GM21526 (cell line): ENCODE results near the gene IGHMBP2.
"Not testable (repeated sequence)": the region's sequence is repeated elsewhere in the genome, so short reads cannot be mapped to it uniquely, and the experiment has no call there.

Experiments used
- ATAC-seq: cut with Tn5 transposase; IDR thresholded peaks from one replicate; pipeline ENCODE4 v1.9.1; 2021; ENCODE audit warnings: moderate library complexity; ENCODE audit not compliant: unreplicated experiment, low FRiP score

Gene IGHMBP2

DNA sequence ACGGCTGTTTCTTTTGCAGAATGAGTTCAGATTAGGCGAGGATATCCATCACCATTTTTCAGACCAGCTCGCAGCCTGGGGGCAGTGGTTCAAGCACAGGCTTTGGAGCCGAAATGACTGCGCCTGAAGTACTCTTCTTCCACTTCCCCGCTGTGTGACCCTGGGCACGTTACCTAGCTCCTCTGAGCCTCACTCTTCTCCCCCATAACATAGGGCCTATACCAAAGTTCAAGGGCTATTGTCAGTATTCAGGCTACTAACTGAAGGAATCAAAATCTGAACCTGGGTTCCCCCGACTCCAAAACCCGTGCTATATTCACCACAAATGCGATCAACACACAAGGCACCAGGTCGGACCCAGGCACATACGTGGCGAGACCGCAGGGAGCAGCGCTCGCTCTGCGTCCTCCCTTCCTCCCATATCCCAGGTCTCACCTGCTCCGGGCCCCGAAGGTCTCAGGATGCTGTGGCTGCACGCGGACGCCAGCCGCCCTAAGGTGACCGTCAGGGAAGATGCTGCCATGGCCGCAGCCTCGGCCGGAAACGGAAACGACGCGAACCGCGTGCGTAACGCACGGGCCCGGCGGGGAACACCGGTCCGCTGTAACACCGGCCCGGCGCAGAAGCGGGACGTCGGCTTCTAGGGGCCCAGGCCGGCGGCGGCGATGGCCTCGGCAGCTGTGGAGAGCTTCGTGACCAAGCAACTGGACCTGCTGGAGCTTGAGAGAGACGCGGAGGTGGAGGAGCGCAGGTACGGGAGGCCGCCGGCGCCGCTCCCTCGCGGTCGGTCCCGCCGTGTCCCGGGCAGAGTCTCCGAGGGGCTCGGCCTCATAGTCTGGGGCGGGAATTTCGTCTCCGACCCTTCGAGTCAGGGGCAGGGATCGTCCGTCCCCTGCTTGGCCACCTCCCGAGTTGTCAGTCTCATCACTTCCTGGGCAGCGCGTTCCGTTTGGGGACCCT is at the start of gene IGHMBP2, which contains the start of gene MRPL21:
Gene IGHMBP2, plus strand, starts transcription at position 604 of the 960 bp plus-strand sequence. Its CDS starts 62 bp downstream, at position 666.
Gene MRPL21, minus strand, starts transcription at position 545 of the 960 bp plus-strand sequence. Its CDS starts 22 bp downstream, at position 523.
- ATAC-seq, result peak; percentile 78

DNA sequence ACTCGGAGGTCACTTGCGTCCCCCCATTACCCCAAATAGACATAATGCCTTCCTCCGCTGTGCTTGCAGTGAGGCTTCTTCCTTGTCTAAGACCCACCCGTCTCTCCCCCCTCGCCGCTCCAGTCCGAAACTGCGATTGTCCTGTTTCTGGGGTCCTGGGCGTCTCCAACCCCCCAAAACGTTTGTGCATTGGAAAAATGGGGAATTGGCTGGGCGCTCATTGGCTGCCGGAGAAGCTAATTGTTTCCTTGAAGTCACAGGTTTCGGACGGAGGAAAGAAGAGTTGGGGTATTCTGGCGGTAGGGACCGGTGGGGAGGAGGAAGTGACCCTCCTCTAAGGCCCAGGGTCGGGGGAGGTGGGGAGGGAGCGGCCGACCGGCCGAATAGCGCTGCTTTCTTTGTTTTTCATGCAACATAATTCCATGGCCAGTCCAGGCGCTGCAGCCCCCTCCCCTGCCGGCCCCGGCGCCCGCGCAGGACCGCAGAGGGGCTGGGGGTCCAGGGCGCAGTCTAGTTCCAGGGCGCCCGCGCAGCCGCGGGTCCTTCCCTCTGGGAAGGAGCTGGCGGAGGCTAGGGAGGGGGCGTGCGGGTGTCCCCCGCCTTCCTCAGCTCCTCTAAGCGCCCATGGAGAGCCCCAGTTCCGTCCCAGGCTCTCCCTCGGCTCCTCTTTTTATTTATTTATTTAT is 49.3 kb upstream of the IGHMBP2 start:
- no peak for ATAC-seq

DNA sequence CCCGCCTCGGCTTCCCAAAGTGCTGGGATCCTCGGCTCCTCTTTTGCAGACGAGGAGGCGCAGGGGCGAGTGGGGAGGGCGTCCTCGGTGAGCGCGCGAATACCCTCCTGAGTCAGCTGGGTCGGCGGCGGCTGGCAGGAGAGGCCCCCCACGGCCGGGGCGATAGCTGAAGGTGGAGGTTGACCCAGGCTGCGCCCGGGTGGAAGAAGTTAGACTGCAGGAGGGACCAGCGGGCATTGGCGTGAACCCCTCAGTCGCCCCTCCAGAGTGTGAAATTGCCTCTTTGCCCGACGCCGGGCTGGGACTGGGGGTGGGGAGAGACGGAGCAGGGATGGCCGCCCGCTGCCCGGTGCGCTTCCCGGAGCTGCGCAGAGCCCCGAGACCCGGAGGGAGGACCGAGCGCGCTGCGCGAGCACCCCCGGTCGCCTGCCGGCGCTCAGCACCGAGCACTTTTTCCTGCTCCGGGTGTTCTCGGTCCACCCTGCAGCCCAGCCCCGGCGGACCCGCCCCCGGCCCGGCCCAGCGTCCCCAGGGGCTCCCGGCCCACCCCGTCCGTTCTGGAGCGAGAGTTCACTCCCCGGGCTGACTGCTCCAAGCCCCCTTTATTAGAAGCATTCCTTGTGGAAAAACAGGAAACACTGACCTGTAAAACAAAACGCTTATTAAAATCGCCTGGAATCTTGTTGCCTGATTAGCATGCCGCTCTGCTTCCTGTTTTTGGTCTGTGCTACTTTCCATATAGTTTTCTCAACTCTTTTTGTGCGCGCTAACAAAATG is 48.3 kb upstream of the IGHMBP2 start:
- no peak for ATAC-seq

DNA sequence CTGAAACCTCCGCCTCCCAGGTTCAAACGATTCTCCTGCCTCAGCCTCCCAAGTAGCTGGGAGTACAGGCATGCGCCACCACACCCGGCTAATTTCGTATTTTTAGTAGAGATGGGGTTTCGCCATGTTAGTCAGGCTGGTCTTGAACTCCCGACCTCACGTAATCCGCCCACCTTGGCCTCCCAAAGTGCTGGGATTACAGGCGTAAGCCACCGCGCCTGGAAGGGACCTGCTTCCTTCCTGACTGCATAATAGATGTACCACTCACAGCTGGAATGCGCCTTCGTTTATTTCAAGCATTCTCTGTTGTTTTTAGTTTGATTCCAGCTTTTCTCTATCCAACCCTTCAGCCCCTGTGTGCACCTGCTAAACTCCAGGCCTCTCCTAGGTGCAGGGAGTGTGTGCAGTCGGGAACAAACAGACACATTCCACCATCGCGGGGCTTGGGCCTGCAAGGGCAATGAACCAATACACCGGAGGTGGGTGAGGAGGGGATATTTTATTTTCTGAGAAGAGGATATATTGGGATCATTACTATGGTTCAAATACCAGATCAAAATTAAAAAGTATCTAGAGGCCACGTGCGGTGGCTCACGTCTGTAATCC is 47.2 kb upstream of the IGHMBP2 start:
- ATAC-seq, result not testable (repeated sequence)

DNA sequence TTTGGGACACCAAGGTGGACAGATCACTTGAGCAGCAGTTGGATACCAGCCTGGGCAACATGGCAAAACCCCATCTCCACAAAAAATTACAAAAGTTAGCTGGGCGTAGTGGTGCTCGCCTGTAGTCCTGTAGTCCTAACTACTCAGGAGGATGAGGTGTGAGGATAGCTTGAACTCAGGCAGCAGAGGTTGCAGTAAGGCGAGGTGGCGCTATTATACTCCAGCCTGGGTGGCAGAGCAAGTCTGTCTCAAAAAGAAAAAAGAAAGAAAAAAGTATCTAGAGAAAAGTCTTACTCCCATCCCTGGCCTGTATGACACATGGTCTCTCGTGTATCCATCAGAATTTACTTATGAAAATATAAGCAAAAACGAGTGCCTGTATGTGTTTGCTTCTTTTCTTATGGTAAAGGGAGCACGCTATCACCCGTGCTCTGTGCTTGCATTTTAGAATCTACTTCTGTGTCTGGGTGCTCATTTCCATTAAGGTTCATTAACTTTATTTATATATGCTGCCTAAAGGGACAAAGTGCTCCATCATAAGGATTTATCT is 46.6 kb upstream of the IGHMBP2 start:
- ATAC-seq, result no peak

DNA sequence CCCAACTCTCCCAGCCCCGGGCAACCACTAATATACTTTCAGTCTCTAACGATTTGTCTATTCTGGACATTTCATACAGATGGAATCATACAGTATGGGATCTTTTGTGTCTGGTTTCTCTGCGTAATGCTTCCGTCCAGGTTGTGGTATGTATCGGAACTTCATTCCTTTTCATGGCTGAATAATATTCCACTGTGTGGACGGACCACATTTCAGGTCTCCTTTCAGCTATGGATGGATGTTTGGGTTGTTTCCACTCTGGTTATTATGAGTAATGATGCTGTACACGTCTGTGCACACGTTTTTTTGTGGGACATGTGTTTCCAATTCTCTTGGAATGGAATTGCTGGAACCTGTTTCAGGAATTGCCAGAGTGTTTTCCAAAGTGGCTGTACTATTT is 44.6 kb upstream of the IGHMBP2 start:
- no peak for ATAC-seq

DNA sequence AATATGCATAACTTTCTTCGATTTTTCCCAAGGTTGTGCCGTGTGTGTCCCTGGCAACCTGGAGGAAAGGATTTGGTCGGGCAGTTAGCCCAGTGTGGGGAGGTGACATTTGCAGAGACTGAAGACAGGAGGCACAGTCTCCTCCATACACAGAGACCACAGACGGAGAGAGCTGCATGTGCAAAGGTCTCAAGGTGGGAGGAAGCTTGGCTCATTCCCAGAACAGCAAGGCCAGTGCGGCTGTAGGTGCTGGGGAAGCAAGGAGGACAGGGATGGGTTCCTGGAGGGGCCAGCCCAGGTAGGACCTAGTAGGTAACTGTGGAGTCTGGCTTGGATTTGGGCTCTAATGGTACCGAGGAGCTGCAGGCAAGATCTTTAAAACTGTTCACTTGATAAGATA is 41.3 kb upstream of the IGHMBP2 start:
- ATAC-seq, result no peak

DNA sequence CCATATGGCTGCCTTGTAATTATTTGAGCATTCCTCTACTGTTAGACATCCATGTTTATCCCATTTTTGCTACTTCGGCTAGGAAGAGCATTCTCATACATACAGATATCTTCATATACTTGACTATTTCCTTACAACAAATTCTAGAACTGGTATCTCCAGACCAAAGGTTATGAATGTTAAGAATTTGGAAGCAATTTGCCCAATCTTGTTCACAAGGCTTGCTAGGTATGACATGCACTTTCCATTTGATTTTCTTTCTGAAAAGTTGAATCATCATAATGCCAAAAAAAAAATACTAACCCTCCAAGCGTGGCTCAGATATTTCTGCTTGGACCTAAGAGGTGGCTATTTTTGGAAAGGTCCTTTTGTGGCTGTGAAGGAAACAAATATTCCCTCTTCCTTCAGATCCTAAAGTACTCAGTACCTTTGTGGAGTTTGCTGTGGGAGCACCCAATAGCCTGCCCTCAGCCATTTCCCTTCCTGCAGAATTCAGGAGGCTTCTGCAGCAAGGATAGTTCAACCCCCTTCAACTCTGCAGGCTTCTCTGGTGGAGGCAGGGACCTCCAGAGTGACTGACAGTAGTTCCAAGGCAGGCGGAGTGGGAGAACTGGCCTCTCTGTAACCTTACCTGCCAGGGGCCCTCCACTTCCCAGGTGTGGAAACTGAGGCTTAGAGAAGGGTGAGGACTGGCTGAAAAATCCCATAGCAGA is 40.0 kb upstream of the IGHMBP2 start:
- no peak for ATAC-seq

DNA sequence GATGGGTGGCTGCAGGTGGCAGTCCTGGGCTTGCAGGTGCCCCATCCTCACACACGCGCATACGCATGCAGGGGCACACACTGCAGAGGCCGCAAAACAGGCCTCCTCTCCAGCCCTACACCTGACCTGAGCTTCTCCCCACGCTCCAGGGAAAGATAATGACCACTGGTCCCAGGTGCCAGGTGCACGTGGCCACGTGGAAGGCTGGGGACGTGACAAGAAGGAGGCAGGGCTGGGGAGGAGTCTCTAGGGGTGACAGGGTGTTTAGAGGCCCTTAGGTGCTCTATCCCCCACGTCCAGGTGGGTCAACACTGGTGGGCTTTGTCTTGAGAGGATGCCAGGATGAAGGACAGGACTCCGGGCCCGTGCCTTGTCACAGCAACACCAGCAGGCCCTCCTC is 38.5 kb upstream of the IGHMBP2 start:
- ATAC-seq, result no peak

DNA sequence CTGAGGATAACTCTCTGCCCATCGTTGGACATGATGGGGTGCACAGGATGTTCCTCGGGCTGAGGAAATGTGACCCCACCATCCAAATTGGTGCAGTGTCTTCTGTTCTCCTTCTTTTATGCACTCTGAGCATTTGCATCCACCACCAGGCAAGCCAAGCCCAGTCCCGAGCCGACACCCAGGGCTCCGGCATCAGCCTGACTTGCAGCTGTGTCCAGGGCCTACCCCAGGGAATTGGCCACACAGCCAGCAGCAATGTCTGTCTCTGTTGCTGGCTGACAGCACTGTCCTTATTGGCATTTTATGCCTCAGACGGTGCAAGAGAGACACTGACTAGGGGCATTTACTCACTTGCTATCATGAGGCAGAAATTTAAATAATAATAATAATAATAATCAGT is 36.6 kb upstream of the IGHMBP2 start:
- no peak for ATAC-seq

DNA sequence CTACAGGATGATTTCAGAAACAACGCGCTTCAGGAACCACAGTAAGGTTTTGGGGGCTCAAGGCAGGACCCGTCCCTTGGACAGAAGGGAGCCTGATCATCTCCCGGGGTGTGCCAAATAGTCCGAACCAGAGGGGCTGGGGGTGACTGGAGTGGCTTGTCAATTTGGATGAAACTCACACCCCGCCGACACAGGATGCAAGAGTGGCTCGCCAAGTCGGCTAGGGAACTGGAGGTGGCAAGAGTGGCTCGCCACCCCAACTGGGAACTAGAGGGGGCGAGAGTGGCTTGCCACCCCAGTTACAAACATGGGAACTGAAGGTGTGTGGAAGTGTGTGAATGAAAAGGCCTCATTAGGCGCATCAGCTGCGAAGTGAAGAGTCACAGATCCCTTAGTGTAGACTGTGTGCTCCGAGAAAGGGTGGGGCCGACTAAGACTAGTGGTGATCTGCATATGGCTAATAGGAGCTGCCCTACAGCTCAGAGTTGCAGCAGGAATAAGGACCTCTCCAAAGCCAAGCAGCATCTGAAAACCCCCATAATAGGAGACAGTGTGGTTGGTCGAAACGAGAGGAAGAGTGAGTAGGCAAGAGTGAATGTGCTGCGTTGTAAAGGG is 35.4 kb upstream of the IGHMBP2 start:
- no peak for ATAC-seq

DNA sequence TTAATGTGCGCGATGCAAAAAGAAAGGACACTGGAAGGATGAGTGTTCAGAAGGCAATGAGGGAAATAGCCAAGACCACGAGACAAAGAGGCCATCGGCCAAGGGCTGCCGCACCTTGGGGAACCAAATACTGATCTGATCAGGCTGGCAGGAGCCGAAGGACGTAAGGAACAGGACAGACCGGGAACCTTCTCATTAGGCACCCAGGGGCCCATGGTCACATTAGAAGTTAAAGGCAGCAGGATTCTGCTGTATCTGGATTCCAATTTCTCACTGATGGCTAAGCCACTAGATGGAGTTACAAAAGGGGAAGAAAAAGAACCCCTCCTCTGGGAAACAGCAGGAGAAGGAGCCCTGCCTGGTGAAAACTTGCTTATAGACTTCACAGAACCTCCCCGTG is 33.2 kb upstream of the IGHMBP2 start:
- ATAC-seq, result no peak

DNA sequence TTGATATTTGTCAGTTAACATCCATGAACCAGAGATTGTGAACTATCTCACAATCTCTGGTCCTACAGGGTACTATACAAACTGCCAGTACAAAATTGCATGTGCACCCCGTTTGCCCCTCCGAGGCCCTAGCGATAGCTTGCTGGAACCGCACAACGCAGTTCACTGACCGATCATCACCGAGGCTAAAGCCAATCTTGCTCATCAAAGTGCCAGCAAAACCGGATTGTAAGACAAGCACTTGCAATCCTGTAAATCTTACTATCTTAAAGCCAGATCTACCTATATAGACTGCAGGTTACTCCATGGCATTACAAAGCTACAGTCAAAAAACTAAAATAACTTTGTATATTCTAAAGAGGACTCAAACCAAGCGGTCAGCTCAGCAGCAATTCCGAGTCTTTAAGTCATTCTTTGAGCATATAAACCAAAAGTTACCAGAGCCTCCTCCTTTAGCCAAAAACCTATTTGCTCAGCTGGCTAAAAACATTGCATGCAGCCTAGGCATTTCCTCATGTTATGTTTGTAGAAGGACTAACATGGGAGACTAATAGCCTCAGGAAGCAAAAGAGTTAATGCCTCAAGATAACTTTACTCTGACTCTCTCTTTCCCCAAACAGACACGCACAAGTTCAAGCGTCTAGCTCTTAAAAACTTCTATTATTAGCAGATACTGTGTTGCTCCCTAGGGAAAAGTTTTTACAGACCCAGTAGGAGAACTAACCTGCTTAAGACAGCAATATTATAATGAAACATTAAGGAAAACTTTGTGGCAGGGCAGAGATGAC is 31.3 kb upstream of the IGHMBP2 start:
- no peak for ATAC-seq

DNA sequence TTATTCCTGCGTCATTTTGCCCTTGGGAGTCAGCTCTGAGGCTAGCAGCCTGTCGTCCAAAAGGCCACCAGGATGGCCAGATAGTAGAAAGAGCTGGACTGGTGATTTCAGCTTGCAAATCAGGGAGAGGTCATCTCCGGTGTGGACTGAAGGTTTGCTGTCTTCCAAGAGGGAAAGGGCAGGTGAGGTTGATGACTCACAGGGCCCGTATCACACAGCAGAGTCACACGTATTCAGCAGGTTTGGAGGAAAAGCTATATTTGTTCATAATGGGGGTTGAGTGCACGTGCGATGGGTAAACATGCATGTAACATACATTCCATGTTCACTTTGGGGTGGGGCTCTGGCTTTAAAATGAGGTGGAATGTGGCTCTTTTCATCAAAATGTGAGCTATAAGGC is 25.7 kb upstream of the IGHMBP2 start:
- ATAC-seq, result no peak

DNA sequence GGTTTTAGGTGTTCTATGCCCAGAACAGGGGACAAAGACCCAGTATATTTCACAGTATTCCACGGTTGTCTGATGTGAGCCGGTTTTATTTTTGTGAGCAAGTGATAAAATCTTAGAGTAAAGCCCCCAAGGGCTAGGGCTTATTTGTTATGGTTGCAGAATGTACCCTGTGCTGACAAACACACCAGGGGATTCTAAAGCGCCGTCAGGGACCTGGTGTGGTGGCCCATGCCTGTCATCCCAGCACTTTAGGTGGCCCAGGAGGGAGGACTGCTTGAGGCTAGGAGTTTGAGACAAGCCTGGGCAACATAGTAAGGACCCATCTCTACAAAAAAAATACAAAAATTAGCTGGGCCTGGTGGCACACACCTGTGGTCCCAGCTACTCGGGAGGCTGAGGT is 22.8 kb upstream of the IGHMBP2 start:
- ATAC-seq, result no peak

DNA sequence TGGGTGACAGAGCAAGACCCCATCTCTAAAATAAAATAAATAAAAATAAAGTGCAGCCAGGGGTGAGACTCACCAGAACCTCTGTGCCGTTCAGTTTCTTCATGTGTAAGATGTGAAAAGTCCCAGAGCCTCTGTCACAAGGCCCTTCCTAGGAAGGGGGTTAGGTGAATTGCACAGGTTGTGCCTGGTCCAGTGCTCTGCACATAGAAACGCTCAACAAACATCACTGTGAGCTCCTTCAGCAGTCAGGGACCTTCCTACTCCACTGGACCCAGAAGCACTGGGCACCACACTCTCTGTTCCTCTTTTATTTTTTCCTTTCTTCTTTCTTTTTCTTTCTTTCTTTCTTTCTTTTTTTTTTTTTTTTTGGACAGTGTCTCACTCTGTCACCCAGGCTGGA is 22.4 kb upstream of the IGHMBP2 start:
- ATAC-seq, result no peak

DNA sequence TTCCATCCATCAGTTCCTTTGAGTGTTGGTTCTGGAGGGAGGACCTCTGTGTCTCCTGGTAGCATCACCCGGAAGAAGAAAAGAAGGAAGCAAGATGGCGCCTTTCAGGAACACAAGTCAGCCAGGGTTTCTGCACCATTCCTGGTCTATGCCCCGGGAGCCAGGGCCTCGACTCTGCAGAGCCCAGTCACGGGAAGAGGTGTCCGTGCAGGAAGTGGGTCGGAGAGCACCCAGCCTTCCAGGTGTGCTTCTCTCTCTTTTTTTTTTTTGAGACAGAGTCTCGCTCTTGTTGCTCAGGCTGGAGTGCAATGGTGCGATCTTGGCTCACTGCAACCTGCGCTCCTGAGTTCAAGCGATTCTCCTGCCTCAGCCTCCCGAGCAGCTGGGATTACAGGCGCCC is 21.3 kb upstream of the IGHMBP2 start:
- no peak for ATAC-seq

DNA sequence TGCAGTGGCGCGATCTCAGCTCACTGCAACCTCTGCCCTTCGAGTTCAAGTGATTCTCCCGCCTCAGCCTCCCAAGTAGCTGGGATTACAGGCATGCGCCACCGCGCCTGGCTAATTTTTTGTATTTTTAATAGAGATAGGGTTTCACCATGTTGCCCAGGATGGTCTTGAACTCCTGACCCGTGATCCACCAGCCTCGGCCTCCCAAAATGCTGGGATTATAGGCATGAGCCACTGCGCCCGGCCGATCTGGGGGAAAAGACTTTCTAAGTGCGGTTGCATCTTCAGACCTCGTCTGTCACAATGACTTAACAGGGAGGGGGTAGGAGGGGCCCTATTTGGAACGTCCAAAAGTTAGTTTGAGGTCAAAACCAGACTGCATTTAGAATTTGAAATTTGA is 18.9 kb upstream of the IGHMBP2 start:
- not testable (repeated sequence) for ATAC-seq
